ENCODE results near the gene CPPED1.

The CPPED1 gene

DNA sequence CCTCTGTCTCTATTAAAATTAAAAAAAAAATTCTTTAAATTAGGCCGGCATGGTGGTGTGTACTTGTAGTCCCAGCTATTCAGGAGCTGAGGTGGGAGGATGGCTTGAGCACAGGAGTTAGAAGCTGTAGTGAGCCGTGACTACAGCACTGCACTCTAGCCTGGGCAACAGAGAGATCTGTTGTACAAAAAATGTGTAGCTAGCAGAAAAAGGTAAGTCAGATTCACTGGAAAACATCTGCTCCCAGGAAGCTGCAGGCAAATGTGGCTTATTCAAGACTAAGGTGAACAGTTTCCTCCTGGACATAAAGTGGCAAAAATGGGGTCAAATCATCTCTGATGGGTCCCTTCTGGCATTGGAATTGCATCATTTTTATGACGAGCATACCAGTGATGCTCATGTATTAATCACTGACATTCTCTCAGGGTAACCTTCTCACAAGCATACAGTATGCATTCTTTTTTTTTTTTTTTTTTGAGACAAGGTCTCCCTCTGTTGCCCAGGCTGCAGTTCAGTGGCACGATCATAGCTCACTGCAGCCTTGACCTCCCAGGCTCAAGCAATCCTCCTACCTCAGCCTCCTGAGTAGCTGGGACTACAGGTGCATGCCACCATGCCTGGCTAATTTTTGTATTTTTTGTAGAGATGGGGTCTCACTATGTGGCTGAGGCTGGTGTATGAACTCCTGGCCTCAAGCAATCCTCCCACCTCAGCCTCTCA is 48.7 kb downstream of the CPPED1 start:
- no peak for DNase-seq (ENCODE audit: extremely low read depth, low read depth)
- TF ChIP-seq, protein P1, sequence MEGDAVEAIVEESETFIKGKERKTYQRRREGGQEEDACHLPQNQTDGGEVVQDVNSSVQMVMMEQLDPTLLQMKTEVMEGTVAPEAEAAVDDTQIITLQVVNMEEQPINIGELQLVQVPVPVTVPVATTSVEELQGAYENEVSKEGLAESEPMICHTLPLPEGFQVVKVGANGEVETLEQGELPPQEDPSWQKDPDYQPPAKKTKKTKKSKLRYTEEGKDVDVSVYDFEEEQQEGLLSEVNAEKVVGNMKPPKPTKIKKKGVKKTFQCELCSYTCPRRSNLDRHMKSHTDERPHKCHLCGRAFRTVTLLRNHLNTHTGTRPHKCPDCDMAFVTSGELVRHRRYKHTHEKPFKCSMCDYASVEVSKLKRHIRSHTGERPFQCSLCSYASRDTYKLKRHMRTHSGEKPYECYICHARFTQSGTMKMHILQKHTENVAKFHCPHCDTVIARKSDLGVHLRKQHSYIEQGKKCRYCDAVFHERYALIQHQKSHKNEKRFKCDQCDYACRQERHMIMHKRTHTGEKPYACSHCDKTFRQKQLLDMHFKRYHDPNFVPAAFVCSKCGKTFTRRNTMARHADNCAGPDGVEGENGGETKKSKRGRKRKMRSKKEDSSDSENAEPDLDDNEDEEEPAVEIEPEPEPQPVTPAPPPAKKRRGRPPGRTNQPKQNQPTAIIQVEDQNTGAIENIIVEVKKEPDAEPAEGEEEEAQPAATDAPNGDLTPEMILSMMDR (IDR thresholded peaks at IDR 0.05; ENCODE audit: low read depth, low read length) = no peak

DNA sequence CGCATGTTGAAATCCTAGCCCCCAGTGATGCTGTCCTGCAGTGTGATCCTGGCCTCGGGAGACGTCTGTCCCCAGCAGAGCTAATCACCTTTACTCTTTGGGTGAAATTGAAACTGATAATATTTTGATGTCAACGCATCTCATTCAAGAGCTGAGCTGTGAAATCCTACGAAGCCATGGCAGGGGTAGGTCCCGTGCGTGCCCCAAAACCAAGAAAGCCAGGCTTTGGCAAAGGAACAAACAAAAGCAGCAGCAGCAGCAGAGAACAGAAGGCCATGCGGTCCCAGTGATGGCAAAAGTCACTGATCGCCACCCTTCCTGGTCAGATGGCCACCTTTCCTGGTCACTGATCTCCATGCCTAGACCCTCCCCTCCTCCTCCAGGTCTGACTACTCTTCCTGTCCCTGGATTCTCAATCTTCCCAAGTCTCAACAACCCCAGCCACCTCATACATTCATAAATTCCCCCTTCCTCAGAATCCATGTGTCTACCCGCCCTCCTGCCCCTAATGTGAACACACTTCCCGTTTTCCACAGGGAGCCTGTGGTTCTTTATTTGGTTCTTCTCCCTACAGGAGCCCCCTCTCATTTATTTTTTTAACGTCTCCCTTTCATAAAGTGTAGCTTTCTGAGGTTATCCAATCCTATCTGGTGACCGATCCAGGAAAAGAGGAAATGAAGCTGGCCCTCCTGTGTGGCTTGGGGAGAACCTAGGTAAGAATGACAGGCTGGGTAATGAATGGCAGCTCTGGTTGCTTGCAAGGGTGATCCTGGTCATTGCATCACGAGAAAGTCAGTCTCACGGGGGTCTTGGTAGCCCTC is 50.3 kb downstream of the CPPED1 start:
- no peak for DNase-seq (ENCODE audit: extremely low read depth, low read depth)
- TF ChIP-seq, protein P1 (IDR thresholded peaks at IDR 0.05; ENCODE audit: low read depth, low read length) = no peak

DNA sequence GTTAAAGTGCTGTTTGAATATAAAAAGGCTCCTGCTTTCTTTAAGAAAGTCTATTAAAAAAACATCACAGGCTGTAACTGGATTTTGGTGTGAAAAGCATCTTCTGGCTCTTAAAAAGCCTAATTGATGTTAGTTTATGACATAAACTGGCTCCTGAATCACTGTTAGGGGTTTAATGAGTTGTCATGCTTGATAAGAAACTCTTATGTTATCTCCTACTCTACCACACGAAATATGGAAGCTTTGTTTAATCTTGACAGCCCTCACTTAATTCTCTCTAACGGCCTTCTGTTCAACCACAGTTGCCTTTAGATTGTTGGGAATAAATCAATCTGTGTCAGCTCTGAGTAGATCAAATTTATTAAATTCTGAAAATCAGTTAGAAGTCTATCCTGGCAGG is 51.5 kb downstream of the CPPED1 start:
- DNase-seq (ENCODE audit: extremely low read depth, low read depth) = no peak
- TF ChIP-seq, protein P1 (IDR thresholded peaks at IDR 0.05; ENCODE audit: low read depth, low read length) = no peak

DNA sequence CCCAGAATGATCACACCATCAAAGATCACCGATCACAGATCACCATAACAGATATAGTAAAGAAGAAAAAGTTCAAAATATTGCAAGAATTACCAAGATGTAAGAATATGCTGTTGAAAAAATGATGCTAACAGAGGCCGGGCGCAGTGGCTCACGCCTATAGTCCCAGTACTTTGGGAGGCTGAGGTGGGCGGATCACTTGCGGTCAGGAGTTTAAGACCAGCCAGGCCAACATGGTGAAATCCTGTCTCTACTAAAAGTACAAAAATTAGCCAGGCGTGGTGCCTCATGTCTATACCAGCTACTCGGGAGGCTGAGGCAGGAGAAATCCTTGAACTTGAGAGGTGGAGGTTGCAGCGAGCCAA is 53.2 kb downstream of the CPPED1 start:
- TF ChIP-seq, protein P1 (IDR thresholded peaks at IDR 0.05; ENCODE audit: low read depth, low read length) = no peak
- DNase-seq (ENCODE audit: extremely low read depth, low read depth) = no peak

DNA sequence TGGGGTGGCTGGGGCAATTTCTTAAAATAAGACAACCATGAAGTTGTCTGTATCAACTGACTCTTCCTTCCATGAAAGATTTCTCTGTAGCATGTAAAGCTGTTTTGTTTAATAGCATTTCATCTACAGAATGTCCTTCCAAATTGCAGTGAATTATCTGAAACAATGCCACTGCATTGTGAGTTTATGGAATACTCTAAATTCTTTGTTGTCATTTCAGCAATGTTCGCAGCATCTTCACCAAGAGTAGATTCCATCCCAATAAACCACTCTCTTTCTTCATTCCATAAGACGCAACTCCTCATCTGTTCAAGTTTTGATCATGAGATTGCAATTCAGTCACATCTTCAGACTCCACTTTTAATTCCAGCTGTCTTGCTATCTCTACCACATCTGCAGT is 54.6 kb downstream of the CPPED1 start:
- TF ChIP-seq, protein P1 (IDR thresholded peaks at IDR 0.05; ENCODE audit: low read depth, low read length) = no peak
- no peak for DNase-seq (ENCODE audit: extremely low read depth, low read depth)

DNA sequence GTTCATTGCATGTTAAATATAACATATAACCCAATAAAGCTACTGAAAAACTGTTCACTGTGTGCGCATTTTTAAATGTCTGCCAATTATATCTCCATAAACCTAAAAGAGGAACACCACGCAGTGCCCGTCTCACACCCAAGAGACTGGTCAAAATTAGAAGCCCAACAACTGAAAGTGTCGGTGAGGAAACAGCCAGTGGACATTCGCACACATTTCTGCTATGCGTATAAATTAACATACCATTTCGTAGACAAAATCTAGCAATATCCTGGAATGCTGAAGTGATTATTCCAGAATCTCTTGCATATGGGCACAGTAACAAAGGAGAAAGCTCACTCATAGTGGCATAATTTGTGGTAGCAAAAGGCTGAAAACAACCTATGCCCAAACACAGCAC is 55.9 kb downstream of the CPPED1 start:
- TF ChIP-seq, protein P1 (IDR thresholded peaks at IDR 0.05; ENCODE audit: low read depth, low read length) = no peak

DNA sequence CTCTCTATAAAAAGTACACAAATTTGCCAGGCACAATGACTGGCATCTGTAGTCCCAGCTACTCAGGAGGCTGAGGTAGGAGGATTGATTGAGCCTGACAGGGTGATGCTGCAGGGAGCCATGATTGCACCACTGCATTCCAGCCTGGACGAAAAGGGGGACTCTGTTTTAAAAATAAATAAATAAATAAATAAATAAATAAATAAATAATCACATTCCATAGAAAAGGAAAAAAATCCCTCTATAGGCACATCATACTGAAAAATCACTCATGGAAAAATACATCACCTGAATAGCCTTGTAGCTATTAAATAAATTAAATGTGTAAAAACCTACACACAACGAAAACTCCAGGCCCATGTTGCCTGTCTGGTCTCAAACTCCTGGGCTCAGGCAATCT is 56.4 kb downstream of the CPPED1 start:
- DNase-seq (ENCODE audit: extremely low read depth, low read depth) = no peak
- TF ChIP-seq, protein P1 (IDR thresholded peaks at IDR 0.05; ENCODE audit: low read depth, low read length) = no peak

More for the DNA sequence above, 55.9 kb downstream of the CPPED1 start:
- DNase-seq (ENCODE audit: extremely low read depth, low read depth) = no peak

Data from AG09319 (cell line).